HG02852 (cell line): Measurements from ENCODE around the gene PLK3.
"Not testable (repeated sequence)": the region's sequence is repeated elsewhere in the genome, so short reads cannot be mapped to it uniquely, and the experiment has no call there.

Source experiments
- ATAC-seq: cut with Tn5 transposase; IDR thresholded peaks from one replicate; pipeline ENCODE4 v1.9.1; 2021; ENCODE audit warnings: mild to moderate bottlenecking, moderate library complexity; ENCODE audit not compliant: unreplicated experiment

The PLK3 gene

DNA sequence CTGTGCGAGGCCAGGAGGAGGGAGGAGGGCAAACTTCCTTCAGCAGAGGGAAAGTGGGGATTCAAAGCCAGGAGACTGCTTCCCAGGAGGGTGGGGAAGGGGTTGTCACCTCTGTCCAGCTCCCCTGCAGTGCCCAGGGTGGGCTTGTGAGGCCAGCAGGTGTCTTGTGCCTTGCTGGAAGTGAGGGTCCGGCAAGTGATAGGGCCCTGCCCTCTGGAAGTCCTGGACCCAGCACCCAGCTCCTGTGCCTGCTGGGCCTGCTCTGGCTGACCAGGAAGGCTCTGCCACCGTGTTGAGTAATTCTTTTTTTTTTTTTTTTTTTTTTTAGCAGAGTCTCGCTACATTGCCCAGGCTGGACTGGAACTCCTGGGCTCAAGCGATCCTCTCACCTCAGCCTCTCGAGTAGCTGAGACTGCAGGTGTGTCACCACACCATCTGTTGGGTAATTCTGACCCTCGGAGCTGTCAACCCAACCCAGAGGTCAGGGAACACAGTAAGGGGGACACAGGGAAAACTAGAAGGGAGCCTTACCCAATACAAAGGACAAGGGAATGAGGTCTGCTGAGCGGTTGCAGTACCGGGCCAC is 13.2 kb upstream of the PLK3 start:
- no peak for ATAC-seq

DNA sequence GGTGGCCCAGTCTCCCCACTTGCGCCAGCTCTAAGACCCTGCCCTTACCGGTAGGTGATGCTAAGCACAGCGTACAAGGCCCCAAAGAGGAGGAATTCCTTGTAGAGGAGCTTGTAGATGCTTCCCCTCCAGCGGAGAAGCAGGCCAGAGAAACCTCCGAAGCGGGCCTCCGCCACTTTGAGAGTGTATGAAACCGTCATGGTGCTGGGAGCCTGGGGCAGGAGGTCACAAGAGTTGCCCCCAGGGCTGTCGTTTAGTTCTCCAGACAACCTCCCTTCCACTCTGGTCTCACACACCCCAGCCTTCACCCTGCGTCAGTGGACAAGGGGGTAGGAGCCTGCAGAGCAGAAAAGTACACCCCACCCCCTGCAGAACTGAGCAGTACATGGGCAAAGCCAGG is 12.7 kb upstream of the PLK3 start:
- no peak for ATAC-seq

GRCh38 chr1:44788120-44788860 is 11.9 kb upstream of the PLK3 start, which contains the start of gene BEST4:
Gene BEST4 (minus strand): TSS chr1:44788170. CDS start chr1:44787705, 465 bp downstream.
- ATAC-seq: no peak

DNA sequence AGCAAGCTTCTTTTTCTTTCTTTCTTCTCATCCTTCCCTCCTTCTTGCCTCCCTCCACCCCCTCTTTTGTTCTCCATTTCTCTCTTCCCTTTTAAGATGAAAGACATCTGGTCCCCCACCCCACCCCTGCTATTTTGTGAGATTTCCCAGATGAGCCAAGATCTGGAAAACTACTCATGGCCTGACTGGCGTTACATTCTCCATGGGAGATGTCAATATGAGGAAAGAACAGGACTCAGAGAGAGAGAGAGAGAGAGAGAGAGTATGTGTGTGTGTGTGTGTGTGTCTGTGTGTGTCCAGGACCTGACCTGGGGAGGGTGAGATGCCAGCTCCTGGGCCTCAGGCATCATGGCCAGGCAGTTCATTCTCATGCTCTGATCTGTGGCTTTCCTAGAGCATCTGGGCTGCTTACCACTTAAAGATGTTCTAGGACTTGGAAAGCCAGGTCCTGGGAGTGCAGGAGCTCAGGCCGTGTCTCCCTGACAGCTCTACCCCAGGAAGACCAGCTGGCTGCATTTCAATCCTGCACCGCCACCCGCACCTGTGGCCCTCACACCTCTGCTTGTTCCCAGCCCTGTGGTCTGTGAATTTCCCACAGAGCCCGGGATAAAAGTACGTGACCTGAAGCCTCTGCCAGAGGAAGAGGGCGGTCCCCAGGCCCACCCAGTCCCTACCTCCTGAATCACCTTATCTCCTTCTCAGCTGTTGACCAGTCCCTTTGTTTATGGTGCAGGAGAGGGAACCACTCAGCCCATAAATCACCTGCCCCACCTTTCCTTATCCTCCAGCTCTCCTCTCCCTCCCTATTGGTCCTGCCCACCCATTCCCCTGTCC is 9.0 kb upstream of the PLK3 start:
- ATAC-seq: no peak

DNA sequence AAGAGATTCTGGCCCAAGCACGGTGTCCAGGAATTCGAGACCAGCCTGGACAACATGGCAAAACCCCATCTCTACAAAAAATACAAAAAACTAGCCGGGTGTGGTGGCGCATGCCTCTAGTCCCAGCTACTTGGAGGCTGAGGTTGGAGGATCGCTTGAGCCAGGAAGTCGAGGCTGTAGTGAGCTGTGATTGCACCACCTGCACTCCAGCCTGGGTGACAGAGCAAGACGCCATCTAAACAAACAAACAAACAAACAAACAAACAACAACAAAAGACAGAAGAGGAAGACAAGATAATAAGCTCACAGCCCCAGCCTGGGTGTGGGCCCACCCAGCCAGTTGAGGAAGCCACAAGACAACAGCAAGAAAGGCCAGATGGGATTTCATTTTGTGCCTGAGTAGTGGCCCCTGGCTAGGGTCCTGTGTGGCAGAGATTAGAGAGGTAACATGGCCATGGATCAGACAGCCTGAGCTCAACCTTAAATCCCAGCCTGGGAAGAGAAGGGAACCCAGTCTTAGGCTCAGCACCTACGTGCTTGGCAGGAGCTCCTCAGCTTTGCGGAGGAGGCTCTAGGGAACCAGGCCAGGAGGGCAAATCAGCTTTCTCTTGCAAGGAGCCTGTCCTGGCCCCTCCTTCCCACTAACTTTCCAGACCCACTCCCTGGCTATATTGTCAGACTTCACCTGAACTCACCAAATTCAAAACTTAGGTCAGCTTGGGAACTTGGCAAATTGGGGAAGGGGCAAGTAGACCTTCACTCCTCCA is 7.3 kb upstream of the PLK3 start:
- ATAC-seq: no peak

DNA sequence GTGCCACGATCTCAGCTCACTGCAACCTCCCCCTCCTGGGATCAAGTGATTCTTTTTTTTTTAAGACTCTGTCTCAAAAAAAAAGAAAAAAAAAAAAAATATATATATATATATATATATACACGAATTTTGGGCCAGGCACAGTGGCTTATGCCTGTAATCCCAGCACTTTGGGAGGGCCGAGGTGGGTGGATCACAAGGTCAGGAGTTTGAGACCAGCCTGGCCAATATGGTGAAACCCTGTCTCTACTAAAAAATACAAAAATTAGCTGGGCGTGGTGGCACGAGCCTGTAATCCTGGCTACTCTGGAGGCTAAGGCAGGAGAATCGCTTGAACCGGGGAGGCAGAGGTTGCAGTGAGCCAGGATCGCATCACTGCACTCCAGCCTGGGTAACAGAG is 2.3 kb upstream of the PLK3 start:
- ATAC-seq: not testable (repeated sequence)

DNA sequence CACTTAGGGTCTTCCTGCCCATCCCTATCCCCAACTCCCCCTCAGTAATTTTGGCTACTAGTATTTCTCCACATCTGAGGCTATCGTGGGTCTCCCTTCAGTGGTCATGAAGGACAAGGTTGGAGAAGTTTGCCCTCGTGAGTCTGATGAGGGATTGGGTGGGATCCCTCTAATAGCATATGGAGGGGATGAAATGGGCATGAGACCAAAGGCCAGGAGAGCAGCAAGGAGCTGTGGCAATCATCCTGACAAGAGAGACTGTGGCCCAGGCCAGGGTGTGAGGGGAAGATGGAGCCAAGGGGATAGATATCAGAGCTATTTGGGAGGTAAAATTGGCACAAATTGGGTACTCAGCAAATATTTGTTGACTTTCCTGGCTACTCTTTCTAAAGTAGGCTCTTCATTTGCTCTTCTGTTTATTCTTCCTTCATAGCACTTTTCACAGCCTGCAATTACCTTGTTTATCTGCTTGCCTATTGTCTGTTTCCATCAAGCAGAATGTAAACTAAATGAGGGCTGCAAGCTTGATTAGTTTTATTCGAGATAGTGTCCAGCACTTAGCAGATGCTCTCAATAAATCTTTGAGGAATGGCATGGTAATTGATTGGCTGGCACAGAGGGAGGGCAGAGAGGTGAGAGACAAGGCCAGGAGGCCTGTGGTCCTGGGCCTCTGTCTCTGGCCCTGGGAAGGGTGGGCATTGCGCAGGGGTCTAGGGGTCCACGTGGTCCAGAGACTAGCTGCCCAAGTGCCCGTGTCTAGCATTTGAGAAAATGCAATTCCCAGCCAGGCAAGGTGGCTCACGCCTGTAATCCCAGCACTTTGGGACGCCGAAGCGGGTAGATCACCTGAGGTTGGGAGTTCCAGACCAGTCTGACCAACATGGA is 1.5 kb upstream of the PLK3 start:
- no peak for ATAC-seq

- no peak for ATAC-seq
Observed at GRCh38 chr1:44801491-44802305, 1.5 kb downstream of the PLK3 start.

- ATAC-seq: no peak
Observed at GRCh38 chr1:44802306-44803061, 2.3 kb downstream of the PLK3 start.

DNA sequence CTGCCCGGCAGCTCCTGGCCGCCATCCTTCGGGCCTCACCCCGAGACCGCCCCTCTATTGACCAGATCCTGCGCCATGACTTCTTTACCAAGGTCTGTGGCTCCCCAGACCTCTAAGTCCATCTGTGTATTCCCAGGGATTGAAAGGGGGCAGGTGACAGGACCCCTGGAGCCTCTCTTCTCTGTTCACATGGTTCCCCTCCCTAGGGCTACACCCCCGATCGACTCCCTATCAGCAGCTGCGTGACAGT is 2.8 kb downstream of the PLK3 start:
- ATAC-seq: no peak

GRCh38 chr1:44803312-44804095 is 3.3 kb downstream of the PLK3 start:
- no peak for ATAC-seq

DNA sequence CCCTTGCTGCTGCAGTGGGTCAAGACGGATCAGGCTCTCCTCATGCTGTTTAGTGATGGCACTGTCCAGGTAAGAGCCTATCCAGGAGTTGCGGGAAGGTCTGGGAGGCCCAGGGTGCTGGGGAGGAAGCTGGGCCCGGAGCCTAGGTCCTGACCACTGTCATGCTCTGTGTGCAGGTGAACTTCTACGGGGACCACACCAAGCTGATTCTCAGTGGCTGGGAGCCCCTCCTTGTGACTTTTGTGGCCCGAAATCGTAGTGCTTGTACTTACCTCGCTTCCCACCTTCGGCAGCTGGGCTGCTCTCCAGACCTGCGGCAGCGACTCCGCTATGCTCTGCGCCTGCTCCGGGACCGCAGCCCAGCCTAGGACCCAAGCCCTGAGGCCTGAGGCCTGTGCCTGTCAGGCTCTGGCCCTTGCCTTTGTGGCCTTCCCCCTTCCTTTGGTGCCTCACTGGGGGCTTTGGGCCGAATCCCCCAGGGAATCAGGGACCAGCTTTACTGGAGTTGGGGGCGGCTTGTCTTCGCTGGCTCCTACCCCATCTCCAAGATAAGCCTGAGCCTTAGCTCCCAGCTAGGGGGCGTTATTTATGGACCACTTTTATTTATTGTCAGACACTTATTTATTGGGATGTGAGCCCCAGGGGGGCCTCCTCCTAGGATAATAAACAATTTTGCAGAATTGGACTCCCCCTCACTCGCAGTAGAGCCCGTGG is 5.3 kb downstream of the PLK3 start:
- ATAC-seq: no peak

- no peak for ATAC-seq
Observed at GRCh38 chr1:44806025-44806703, 6.0 kb downstream of the PLK3 start.

DNA sequence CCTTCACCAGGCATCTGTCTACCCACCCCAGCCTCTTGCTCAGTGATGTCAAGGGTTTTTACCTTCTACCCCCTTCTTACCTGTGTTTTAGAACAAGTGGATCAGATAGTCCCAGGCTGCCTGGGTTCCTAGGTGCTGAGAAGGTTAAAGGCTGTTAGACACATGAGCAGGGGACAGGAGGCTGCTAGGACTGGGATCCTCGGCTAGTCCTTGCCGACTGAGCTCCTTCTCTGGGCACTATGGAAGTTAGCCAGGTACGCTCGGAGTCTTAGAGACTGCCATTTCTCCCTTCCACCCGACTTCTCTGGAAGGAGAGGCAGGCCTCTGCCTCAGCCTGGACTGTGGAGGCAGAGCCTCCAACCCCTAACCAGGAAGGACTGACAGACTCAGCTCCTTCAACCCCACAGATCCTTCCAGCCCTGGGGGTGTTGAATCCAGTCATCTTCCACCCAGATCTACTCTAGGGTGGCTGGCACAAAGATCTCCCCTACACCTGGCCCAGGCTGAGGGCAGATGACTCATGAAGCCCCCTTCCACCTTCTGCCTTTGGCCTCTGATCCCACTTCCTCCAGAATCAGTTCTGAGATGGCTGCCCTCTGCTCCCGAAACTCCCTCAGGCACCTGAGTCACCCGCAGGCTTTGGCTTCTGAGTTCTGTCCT is 6.7 kb downstream of the PLK3 start, which contains the start of gene DYNLT4:
Gene DYNLT4 (minus strand): TSS at position 648 of the 660 bp plus-strand sequence. CDS start 683 bp downstream, outside the sequence.
- peak; percentile 1 for ATAC-seq

GRCh38 chr1:44807364-44808062 is 7.3 kb downstream of the PLK3 start:
- peak; percentile 37 for ATAC-seq
